ENCODE data around the gene PROM1. TPM values are rescaled to one million over a fixed set of nuclear protein-coding genes. Genes with fewer than 3 reads are reported as not detected.

PROM1 gene
- total RNA-seq, 1 donor from 2014 or later: 7.2 TPM

DNA sequence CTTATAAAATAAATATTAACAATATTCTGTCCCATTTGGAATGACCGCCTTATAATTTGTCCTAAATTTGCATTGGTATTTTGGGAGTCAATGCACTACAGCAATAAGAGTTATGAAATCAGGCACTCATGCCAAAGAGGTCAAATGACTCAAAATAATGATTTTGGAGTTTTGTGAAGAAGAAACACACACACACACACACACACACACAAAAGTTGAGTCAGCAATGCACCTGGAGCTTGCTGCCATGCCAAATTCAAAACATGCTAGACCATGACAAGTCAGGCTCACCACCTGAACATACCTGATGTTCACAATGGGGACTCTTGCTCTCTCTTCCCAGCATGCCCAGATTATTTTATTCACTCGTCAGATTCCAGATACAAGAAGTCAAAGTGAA lies 56.7 kb downstream of the PROM1 start:
- Histone ChIP-seq H3K27me3 (no peaks in the 10 kb centered on the region), H3K36me3 (no peaks in the 10 kb centered on the region), H3K4me3 (no peak overlapping the region), H3K9me3 (no peaks in the 10 kb centered on the region), H3K27ac (no peak overlapping the region), H3K4me1 (peaks cover 0 to 15% of the 10 kb centered on the region in 2 donors)
- no peak for DNase-seq (ENCODE audit: low spot score in 2 of 2)
- intact Hi-C loops (cut with DNase I): loop anchor here (2.0 kb wide), 2 partner anchors 56 to 238 kb away; no protein-coding TSS in a partner anchor
- TF ChIP-seq, protein P1, sequence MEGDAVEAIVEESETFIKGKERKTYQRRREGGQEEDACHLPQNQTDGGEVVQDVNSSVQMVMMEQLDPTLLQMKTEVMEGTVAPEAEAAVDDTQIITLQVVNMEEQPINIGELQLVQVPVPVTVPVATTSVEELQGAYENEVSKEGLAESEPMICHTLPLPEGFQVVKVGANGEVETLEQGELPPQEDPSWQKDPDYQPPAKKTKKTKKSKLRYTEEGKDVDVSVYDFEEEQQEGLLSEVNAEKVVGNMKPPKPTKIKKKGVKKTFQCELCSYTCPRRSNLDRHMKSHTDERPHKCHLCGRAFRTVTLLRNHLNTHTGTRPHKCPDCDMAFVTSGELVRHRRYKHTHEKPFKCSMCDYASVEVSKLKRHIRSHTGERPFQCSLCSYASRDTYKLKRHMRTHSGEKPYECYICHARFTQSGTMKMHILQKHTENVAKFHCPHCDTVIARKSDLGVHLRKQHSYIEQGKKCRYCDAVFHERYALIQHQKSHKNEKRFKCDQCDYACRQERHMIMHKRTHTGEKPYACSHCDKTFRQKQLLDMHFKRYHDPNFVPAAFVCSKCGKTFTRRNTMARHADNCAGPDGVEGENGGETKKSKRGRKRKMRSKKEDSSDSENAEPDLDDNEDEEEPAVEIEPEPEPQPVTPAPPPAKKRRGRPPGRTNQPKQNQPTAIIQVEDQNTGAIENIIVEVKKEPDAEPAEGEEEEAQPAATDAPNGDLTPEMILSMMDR (IDR thresholded peaks at IDR 0.05): no peak

DNA sequence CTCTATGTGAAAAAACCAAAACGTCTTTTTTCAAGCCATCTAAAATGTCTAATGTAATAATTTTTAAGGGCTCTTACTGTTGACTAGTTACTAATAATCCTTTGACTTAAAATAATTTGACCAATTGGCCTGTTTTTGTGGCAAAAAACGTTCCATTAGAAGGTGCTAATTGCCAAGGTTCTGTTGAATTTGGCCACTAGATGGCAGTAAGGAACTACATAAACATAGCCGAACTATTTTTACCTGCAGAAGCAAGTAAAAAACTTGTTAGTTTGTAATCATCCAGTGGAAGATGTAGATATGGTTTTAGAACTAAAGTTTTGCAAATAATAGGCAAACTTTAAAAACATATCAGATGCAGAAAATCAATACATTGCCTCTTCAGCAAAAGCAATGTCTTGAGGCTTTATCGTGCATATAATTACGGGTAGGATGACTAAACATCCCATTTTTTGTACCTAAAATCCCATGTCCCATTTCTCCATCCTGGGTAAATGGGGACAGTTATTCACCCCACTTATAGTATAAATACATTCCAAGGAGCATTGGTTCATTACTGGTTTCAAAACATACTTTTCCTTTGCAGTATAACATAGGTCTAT lies 57.6 kb downstream of the PROM1 start:
- Histone ChIP-seq H3K4me1 (peaks cover 0 to 15% of the 10 kb centered on the region in 2 donors), H3K27me3 (no peaks in the 10 kb centered on the region), H3K9me3 (no peaks in the 10 kb centered on the region), H3K4me3 (no peak overlapping the region), H3K36me3 (no peaks in the 10 kb centered on the region), H3K27ac (no peak overlapping the region)
- intact Hi-C loops (cut with DNase I): loop anchor here (1.0 to 2.0 kb wide), 3 partner anchors 57 to 239 kb away; no protein-coding TSS in a partner anchor
- TF ChIP-seq, protein P1 (IDR thresholded peaks at IDR 0.05): peak; percentile 72 to 85 (median 83)
- no peak for DNase-seq (ENCODE audit: low spot score in 2 of 2)

DNA sequence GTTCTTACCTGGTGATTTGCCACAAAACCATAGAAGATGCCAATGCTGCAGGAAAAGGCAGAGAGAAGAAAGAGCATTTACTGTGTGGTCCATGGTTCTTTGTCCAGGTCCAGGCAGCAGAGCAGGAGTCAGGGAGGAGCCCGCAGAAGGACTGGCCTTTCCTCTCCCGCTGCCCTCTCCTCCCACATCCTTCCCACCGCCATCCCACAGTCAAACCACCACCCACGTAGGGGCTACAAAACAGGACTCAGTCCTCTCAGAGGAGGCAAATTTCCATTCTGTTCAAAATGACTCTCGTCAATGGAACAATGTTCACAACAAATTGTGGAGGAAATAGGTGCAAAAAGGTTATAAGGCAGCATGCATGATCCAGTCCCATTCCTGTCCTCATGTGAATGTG lies 58.6 kb downstream of the PROM1 start:
- intact Hi-C loops (cut with DNase I): no loop called here
- no peak overlapping the region for H3K27ac ChIP-seq
- H3K4me1 ChIP-seq: peaks cover 0 to 16% of the 10 kb centered on the region in 2 donors
- TF ChIP-seq, protein P1 (IDR thresholded peaks at IDR 0.05): no peak
- H3K4me3 ChIP-seq: no peak overlapping the region
- H3K36me3 ChIP-seq: no peaks in the 10 kb centered on the region
- DNase-seq (ENCODE audit: low spot score in 2 of 2): no peak
- no peaks in the 10 kb centered on the region for H3K27me3 ChIP-seq
- H3K9me3 ChIP-seq: no peaks in the 10 kb centered on the region

DNA sequence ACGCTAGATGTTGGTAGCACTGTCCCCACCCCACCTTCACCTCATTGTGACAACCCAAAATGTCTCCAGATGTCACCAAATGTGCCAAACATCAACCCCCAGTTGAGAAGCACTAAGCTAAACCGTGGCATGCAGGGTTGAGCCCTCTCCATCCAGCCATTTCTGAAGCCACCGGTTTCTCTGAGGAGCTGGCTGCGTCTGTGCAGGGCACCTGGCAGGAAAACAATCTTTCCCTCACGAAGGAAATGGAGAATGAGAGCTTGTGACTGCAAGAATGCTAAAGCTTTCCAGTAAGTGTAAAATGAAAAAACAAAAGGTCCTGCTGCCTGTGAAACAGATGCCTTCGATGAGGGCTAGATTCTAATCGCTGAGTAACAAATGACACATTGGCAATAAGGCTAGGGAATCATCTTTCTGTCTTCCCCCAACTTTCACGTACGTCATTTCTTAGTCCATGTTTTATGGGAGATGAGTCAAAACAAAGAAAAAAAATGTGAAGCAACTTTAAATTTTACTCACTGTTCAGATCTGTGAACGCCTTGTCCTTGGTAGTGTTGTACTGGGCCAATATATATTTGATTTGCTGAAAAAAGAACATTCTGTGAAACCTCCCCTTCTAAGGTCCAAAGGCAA lies 59.9 kb downstream of the PROM1 start:
- H3K4me3 ChIP-seq: no peak overlapping the region
- TF ChIP-seq, protein P1 (IDR thresholded peaks at IDR 0.05): no peak
- H3K9me3 ChIP-seq: no peaks in the 10 kb centered on the region
- intact Hi-C loops (cut with DNase I): no loop called here
- no peak overlapping the region for H3K27ac ChIP-seq
- no peaks in the 10 kb centered on the region for H3K27me3 ChIP-seq
- H3K36me3 ChIP-seq: no peaks in the 10 kb centered on the region
- H3K4me1 ChIP-seq: peaks cover 0 to 22% of the 10 kb centered on the region in 2 donors
- DNase-seq (ENCODE audit: low spot score in 2 of 2): no peak

DNA sequence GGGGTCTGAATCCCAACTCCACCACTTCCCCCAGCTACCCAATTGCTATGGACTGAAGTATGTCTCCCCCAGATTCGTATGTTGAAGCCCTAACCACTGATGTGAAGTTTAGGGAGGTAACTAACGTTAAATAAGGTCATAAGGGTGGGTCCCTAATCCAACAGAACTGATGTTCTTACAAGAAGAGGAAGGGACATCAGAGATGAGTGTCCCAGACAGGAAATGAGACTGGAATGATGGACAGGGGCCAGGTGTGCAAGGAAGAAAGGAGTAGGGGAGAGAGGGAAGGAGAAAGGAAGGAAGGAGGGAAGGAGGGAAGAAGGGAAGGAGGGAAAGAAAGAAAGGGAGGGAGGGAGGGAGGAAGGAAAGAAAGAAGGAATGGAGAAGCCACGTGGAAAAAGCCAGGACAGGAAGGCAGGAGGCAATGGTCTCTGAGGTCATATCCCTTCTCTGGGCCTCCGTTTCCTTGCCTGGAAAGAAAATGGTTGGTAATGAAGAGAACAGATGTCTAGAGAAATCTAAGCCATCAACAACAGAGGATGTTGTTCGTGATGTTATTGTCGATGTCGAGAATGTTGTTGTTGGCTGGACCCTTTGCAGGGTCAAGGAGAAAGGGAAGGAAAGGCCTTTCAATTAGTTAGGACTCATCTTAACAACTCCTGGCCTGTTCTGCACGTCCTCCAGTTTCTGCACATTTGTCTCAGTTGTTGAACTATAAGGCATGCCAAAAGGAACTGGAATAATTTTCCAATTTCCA lies 61.8 kb downstream of the PROM1 start:
- H3K4me1 ChIP-seq: peaks cover 0 to 18% of the 10 kb centered on the region in 2 donors
- H3K9me3 ChIP-seq: no peaks in the 10 kb centered on the region
- H3K4me3 ChIP-seq: no peak overlapping the region
- no peaks in the 10 kb centered on the region for H3K36me3 ChIP-seq
- intact Hi-C loops (cut with DNase I): no loop called here
- H3K27ac ChIP-seq: no peak overlapping the region
- no peaks in the 10 kb centered on the region for H3K27me3 ChIP-seq
- DNase-seq (ENCODE audit: low spot score in 2 of 2): no peak
- TF ChIP-seq, protein P1 (IDR thresholded peaks at IDR 0.05): no peak

All from ascending aorta (tissue), 2 donors.